ENCODE data around the gene CHD6.

DNA sequence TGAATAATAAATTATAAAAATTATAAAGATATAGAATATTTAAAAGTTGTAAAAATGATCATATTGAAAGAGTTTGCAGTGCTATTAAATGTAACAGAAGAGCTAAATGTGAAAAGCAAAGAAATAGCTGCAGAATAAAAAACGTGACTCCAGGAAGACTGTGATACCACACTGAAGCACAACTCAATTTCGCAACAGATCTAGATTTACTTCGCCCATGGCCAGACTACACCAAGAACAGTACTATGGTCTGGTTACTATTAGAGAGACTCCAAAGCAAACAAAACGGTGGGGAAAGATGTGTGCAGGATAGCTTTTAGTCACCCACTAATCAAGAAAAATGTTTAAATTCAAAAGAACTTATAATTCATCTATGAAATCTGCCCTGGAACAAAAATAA, 1.9 kb downstream of the CHD6 start:
- TF ChIP-seq, protein P1, sequence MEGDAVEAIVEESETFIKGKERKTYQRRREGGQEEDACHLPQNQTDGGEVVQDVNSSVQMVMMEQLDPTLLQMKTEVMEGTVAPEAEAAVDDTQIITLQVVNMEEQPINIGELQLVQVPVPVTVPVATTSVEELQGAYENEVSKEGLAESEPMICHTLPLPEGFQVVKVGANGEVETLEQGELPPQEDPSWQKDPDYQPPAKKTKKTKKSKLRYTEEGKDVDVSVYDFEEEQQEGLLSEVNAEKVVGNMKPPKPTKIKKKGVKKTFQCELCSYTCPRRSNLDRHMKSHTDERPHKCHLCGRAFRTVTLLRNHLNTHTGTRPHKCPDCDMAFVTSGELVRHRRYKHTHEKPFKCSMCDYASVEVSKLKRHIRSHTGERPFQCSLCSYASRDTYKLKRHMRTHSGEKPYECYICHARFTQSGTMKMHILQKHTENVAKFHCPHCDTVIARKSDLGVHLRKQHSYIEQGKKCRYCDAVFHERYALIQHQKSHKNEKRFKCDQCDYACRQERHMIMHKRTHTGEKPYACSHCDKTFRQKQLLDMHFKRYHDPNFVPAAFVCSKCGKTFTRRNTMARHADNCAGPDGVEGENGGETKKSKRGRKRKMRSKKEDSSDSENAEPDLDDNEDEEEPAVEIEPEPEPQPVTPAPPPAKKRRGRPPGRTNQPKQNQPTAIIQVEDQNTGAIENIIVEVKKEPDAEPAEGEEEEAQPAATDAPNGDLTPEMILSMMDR (conservative IDR thresholded peaks at IDR 0.05 in 1 of 2, IDR thresholded peaks at IDR 0.05 in 1 of 2; ENCODE audit: extremely low read depth in 1 of 2, insufficient read depth in 1 of 2, low read depth in 1 of 2, low read length in 2 of 2) = no peak
- TF ChIP-seq EZH2 (IDR thresholded peaks at IDR 0.05; ENCODE audit: borderline replicate concordance, low read length) = no peak

All from mammary epithelial cell (primary cell).